Testis (tissue), 2 donors: ENCODE results near the gene FAM171A1.

Experiments used
- CTCF ChIP-seq, 3 experiments: fragments of 450-650 bp in 2 of 3; fragments of 200-600 bp in 1 of 3; sonication (generic) in 1 of 3; IDR thresholded peaks; one replicate each; pipeline ENCODE4 v1.5.1; 2016 to 2019; ENCODE audit warnings: antibody characterized with exemption in 3 of 3, mild to moderate bottlenecking in 2 of 3, moderate library complexity in 1 of 3
- POLR2A ChIP-seq: fragments of 450-650 bp; IDR thresholded peaks from one replicate; pipeline ENCODE4 v1.6.1; 2017; ENCODE audit warnings: antibody characterized with exemption, mild to moderate bottlenecking, moderate library complexity

- TF ChIP-seq POLR2A (no peak), CTCF (IDR thresholded peaks at IDR 0.05) (no peak)
These were observed 160.6 kb downstream of the FAM171A1 start for GRCh38 chr10:15210521-15210920.
